HCT116 (cell line): Measurements from ENCODE around the gene PDE6H. TPM values are rescaled to one million over a fixed set of nuclear protein-coding genes. Genes with fewer than 3 reads are reported as not detected.

Experiments used
- ATAC-seq: fragments of 200-7000 bp; cut with Tn5 transposase; 2 replicates; pipeline ENCODE4 v1.9.1; 2020; ENCODE audit warnings: mild to moderate bottlenecking, moderate library complexity
- BruUV-seq: library from RNA; stranded (reverse); fragments of 400-500 nt; replicated peaks from 2 replicates; lab custom pipeline; 2021; lab: Mats Ljungman, UMichigan
- CTCF ChIA-PET: fragments of 300-600 bp; sonication (Branson Sonifier 250); formaldehyde crosslinking; loops from one replicate; lab custom pipeline; 2021; ENCODE audit warnings: antibody characterized with exemption; lab: Charles Lee
- POLR2A ChIA-PET: fragments of 300-600, 350-600 bp; sonication (Branson Sonifier 250); formaldehyde crosslinking; loops from one replicate; lab custom pipeline; 2021; ENCODE audit warnings: antibody characterized with exemption; lab: Charles Lee
- RAD21 ChIA-PET, 2 experiments: fragments of 300-600 bp; sonication (Branson Sonifier 250); formaldehyde crosslinking; loops; one replicate each; lab custom pipeline; 2023; ENCODE audit warnings: low total read pairs in 2 of 2; ENCODE audit not compliant: uncharacterized antibody in 2 of 2, unreplicated experiment in 2 of 2, low non-redundant PET in 1 of 2; lab: Charles Lee
- DNase-seq: peaks from one replicate; pipeline ENCODE4 v3.0.0-alpha.2; 2010; ENCODE audit warnings: low read depth, low spot score
- H2AFZ ChIP-seq: fragments of 200-600 bp; shearing (Covaris generic), sonication (generic); 2 replicates; pipeline ENCODE4 v1.6.1; 2017; ENCODE audit warnings: low read depth, mixed run types, mixed read lengths, antibody characterized with exemption, low read length; ENCODE audit not compliant: poor library complexity, severe bottlenecking
- H3K27ac ChIP-seq: 2 replicates; pipeline ENCODE4 v1.5.1; 2012; ENCODE audit warnings: low read depth, low read length
- H3K27me3 ChIP-seq: fragments of 200-600 bp; sonication (generic); 2 replicates; pipeline ENCODE4 v1.6.1; 2016; ENCODE audit warnings: mixed run types, low read length, mixed read lengths; ENCODE audit not compliant: insufficient read depth
- H3K36me3 ChIP-seq, 2 experiments: fragments of 200-500 bp in 1 of 2; fragments of 200-600 bp in 1 of 2; sonication (Bioruptor generic) in 1 of 2; sonication (generic) in 1 of 2; 2 replicates each; pipeline versions ENCODE4 v1.5.1 to v1.6.1; 2014 to 2016; ENCODE audit warnings: low read length in 2 of 2, inconsistent platforms in 1 of 2, mixed read lengths in 1 of 2, mixed run types in 1 of 2; ENCODE audit not compliant: insufficient read depth in 2 of 2, control insufficient read depth in 1 of 2
- H3K4me1 ChIP-seq, 2 experiments: fragments of 200-600 bp in 1 of 2; sonication (generic) in 1 of 2; 2 replicates each; pipeline versions ENCODE4 v1.5.1 to v1.6.1; 2012 to 2017; ENCODE audit warnings: low read length in 2 of 2, inconsistent platforms in 1 of 2, mild to moderate bottlenecking in 1 of 2, mixed read lengths in 1 of 2, mixed run types in 1 of 2, moderate library complexity in 1 of 2; ENCODE audit not compliant: insufficient read depth in 2 of 2, control insufficient read depth in 1 of 2
- H3K4me2 ChIP-seq: fragments of 200-600 bp; sonication (generic); 2 replicates; pipeline ENCODE4 v1.6.1; 2017; ENCODE audit warnings: mixed run types, low read length, mixed read lengths
- H3K4me3 ChIP-seq, 2 experiments: fragments of 200-600 bp in 1 of 2; sonication (generic) in 1 of 2; replicated peaks in 1 of 2; 2 replicates each; pipeline ENCODE4 v1.5.1; 2011 to 2016; ENCODE audit warnings: low read length in 2 of 2, control low read depth in 1 of 2, low read depth in 1 of 2, mild to moderate bottlenecking in 1 of 2, mixed read lengths in 1 of 2, mixed run types in 1 of 2
- H3K79me2 ChIP-seq: fragments of 200-600 bp; sonication (generic); 2 replicates; pipeline ENCODE4 v1.6.1; 2017; ENCODE audit warnings: mild to moderate bottlenecking, mixed run types, low read length, moderate library complexity, mixed read lengths; ENCODE audit not compliant: insufficient read depth
- H3K9ac ChIP-seq: fragments of 200-600 bp; sonication (generic); 2 replicates; pipeline ENCODE4 v1.6.1; 2016; ENCODE audit warnings: low read length, mixed read lengths
- H3K9me2 ChIP-seq: fragments of 200-600 bp; sonication (generic), shearing (Covaris generic); 2 replicates; pipeline ENCODE4 v1.6.1; 2017; ENCODE audit warnings: mixed run types, mild to moderate bottlenecking, moderate library complexity; ENCODE audit not compliant: insufficient read depth
- H3K9me3 ChIP-seq, 2 experiments: fragments of 200-500 bp in 1 of 2; fragments of 200-600 bp in 1 of 2; sonication (Bioruptor generic) in 1 of 2; sonication (generic) in 1 of 2; 2 replicates each; pipeline ENCODE4 v1.6.1; 2014 to 2017; ENCODE audit warnings: low read length in 2 of 2, mixed read lengths in 2 of 2, inconsistent platforms in 1 of 2, low read depth in 1 of 2, mild to moderate bottlenecking in 1 of 2, mixed run types in 1 of 2, moderate library complexity in 1 of 2; ENCODE audit not compliant: control insufficient read depth in 1 of 2, insufficient read depth in 1 of 2
- H4K20me1 ChIP-seq: fragments of 200-600 bp; sonication (generic), shearing (Covaris generic); 2 replicates; pipeline ENCODE4 v1.6.1; 2017; ENCODE audit warnings: mixed run types, mild to moderate bottlenecking, moderate library complexity; ENCODE audit not compliant: insufficient read depth
- CBX3 ChIP-seq: IDR thresholded peaks from 2 replicates; pipeline ENCODE4 v1.6.1; 2012; ENCODE audit warnings: low read depth
- CEBPB ChIP-seq: IDR thresholded peaks from 2 replicates; pipeline ENCODE4 v1.6.1; 2012; ENCODE audit warnings: low read depth
- CTCF ChIP-seq, 3 experiments: fragments of 200-600 bp in 1 of 3; sonication (generic) in 1 of 3; IDR thresholded peaks in 2 of 3; conservative IDR thresholded peaks in 1 of 3; 2 replicates each; pipeline ENCODE4 v1.5.1; 2012 to 2017; ENCODE audit warnings: low read depth in 2 of 3, low read length in 2 of 3, antibody characterized with exemption in 1 of 3, borderline replicate concordance in 1 of 3, control low read depth in 1 of 3, mild to moderate bottlenecking in 1 of 3, mixed read lengths in 1 of 3, mixed run types in 1 of 3, moderate library complexity in 1 of 3; ENCODE audit not compliant: insufficient read depth in 1 of 3
- EGR1 ChIP-seq: IDR thresholded peaks from 2 replicates; pipeline ENCODE4 v1.6.1; 2012; ENCODE audit warnings: low read depth
- JUND ChIP-seq: IDR thresholded peaks from 2 replicates; pipeline ENCODE4 v1.6.1; 2012
- MAX ChIP-seq: IDR thresholded peaks from 2 replicates; pipeline ENCODE4 v1.6.1; 2012
- POLR2A ChIP-seq: IDR thresholded peaks from 2 replicates; pipeline ENCODE4 v1.7.0; 2011; ENCODE audit warnings: borderline replicate concordance; ENCODE audit not compliant: insufficient read depth, insufficient read length; ENCODE audit errors: extremely low read depth
- POLR2AphosphoS5 ChIP-seq: IDR thresholded peaks from 2 replicates; pipeline ENCODE4 v1.6.1; 2011; ENCODE audit warnings: mild to moderate bottlenecking, low read depth, low read length, moderate library complexity
- RAD21 ChIP-seq: IDR thresholded peaks from 2 replicates; pipeline ENCODE4 v1.6.1; 2012; ENCODE audit warnings: low read depth, mild to moderate bottlenecking
- REST ChIP-seq: IDR thresholded peaks from 2 replicates; pipeline ENCODE4 v1.6.1; 2012; ENCODE audit warnings: low read depth
- SP1 ChIP-seq: IDR thresholded peaks from 2 replicates; pipeline ENCODE4 v1.6.1; 2012; ENCODE audit warnings: low read depth
- SRF ChIP-seq: IDR thresholded peaks from 2 replicates; pipeline ENCODE4 v1.6.1; 2012; ENCODE audit warnings: low read depth
- YY1 ChIP-seq: IDR thresholded peaks from 2 replicates; pipeline ENCODE4 v1.6.1; 2011; ENCODE audit warnings: low read length, low read depth, moderate library complexity, mild to moderate bottlenecking; ENCODE audit not compliant: insufficient replicate concordance; ENCODE audit errors: extremely low read depth
- ZFX ChIP-seq: fragments of 450-650 bp; IDR thresholded peaks from 2 replicates; pipeline ENCODE4 v1.6.1; 2017
- ZNF274 ChIP-seq: fragments of 200-500 bp; sonication (Bioruptor generic); IDR thresholded peaks from 2 replicates; pipeline ENCODE4 v1.6.1; 2014; ENCODE audit warnings: mild to moderate bottlenecking, low read depth, low read length, inconsistent platforms
- intact Hi-C: fragments of 100-400 bp; cut with micrococcal nuclease; formaldehyde crosslinking; loops from 2 replicates; pipeline ENCODE4 v1.10.0; 2022
- total RNA-seq: library from RNA; stranded (reverse); gene quantifications from one replicate; pipeline ENCODE4 v1.2.1, GENCODE V29; 2021; ENCODE audit not compliant: unreplicated experiment
- TF ChIP-seq, protein P1 (sequence below): IDR thresholded peaks from 2 replicates; pipeline ENCODE4 v1.6.1; 2012

PDE6H gene
- total RNA-seq, 1 experiment from 2014 or later = not detected

DNA sequence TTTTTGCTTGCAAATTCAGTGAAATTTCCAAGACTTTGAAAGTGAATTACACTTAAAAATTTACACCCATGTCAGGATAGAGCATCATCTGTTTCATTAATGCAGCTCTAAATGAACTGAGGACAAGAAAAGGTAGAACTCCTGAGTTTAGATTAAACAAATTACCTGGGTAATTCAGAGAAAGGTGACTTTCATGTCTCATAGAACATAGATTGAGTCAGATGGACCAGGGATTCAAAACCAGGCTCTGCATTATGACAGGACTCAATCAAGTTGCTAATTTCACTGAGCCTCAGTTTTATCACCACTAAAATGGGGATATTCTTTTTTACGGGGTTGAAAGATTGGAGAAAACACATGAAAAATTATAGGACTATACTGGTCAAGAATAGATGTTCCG lies 15.9 kb upstream of the PDE6H start:
- ATAC-seq = no peak
- no peak overlapping the region for H3K4me3 ChIP-seq
- H3K36me3 ChIP-seq = no peaks in the 10 kb centered on the region
- H3K27ac ChIP-seq = no peak overlapping the region
- ChIA-PET POLR2A (no interaction called here), CTCF (no interaction called here), RAD21 (no interaction called here)
- DNase-seq = no peak
- no peaks in the 10 kb centered on the region for H3K79me2 ChIP-seq
- H4K20me1 ChIP-seq = no peaks in the 10 kb centered on the region
- H3K4me2 ChIP-seq = no peak overlapping the region
- H3K9me2 ChIP-seq = no peaks in the 10 kb centered on the region
- TF ChIP-seq JUND (no peak), RAD21 (no peak), SRF (no peak), SP1 (no peak), POLR2A (no peak), CEBPB (no peak), POLR2AphosphoS5 (no peak), REST (no peak), ZNF274 (no peak), YY1 (no peak), CTCF (IDR thresholded peaks at IDR 0.05 in 2 of 3, conservative IDR thresholded peaks at IDR 0.05 in 1 of 3; ENCODE audit: borderline replicate concordance in 1 of 3, insufficient read depth in 1 of 3, low read depth in 2 of 3, low read length in 2 of 3) (no peak), CBX3 (no peak), ZFX (no peak), MAX (no peak), EGR1 (no peak)
- TF ChIP-seq, protein P1, sequence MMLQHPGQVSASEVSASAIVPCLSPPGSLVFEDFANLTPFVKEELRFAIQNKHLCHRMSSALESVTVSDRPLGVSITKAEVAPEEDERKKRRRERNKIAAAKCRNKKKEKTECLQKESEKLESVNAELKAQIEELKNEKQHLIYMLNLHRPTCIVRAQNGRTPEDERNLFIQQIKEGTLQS = no peak
- no peak overlapping the region for H3K9ac ChIP-seq
- no peaks in the 10 kb centered on the region for H3K9me3 ChIP-seq
- BruUV-seq = no TSS peak
- H3K4me1 ChIP-seq = peaks cover 4 to 18% of the 10 kb centered on the region in 2 experiments
- intact Hi-C loops = no loop called here
- no peak overlapping the region for H2AFZ ChIP-seq
- H3K27me3 ChIP-seq = no peaks in the 10 kb centered on the region
